ENCODE results near the gene CYP1A2.

- TF ChIP-seq POLR2A (IDR thresholded peaks at IDR 0.05) = no peak
- no peak for TF ChIP-seq CTCF (IDR thresholded peaks at IDR 0.05)
- no peak for TF ChIP-seq EP300 (IDR thresholded peaks at IDR 0.05)
Observed at GRCh38 chr15:74773731-74774252, 25.1 kb downstream of the CYP1A2 start.

Data from ovary (tissue), 3 donors.